HCT116 (cell line): ENCODE measurements around the gene GRID2. TPM values are rescaled to one million over a fixed set of nuclear protein-coding genes. Genes with fewer than 3 reads are reported as not detected.

Experiments used
- ATAC-seq: fragments of 200-7000 bp; cut with Tn5 transposase; 2 replicates; pipeline ENCODE4 v1.9.1; 2020; ENCODE audit warnings: mild to moderate bottlenecking, moderate library complexity
- BruUV-seq: library from RNA; stranded (reverse); fragments of 400-500 nt; replicated peaks from 2 replicates; lab custom pipeline; 2021; lab: Mats Ljungman, UMichigan
- CTCF ChIA-PET: fragments of 300-600 bp; sonication (Branson Sonifier 250); formaldehyde crosslinking; loops from one replicate; lab custom pipeline; 2021; ENCODE audit warnings: antibody characterized with exemption; lab: Charles Lee
- POLR2A ChIA-PET: fragments of 300-600, 350-600 bp; sonication (Branson Sonifier 250); formaldehyde crosslinking; loops from one replicate; lab custom pipeline; 2021; ENCODE audit warnings: antibody characterized with exemption; lab: Charles Lee
- RAD21 ChIA-PET, 2 experiments: fragments of 300-600 bp; sonication (Branson Sonifier 250); formaldehyde crosslinking; loops; one replicate each; lab custom pipeline; 2023; ENCODE audit warnings: low total read pairs in 2 of 2; ENCODE audit not compliant: uncharacterized antibody in 2 of 2, unreplicated experiment in 2 of 2, low non-redundant PET in 1 of 2; lab: Charles Lee
- DNase-seq: peaks from one replicate; pipeline ENCODE4 v3.0.0-alpha.2; 2010; ENCODE audit warnings: low read depth, low spot score
- H2AFZ ChIP-seq: fragments of 200-600 bp; shearing (Covaris generic), sonication (generic); 2 replicates; pipeline ENCODE4 v1.6.1; 2017; ENCODE audit warnings: low read depth, mixed run types, mixed read lengths, antibody characterized with exemption, low read length; ENCODE audit not compliant: poor library complexity, severe bottlenecking
- H3K27ac ChIP-seq: 2 replicates; pipeline ENCODE4 v1.5.1; 2012; ENCODE audit warnings: low read depth, low read length
- H3K27me3 ChIP-seq: fragments of 200-600 bp; sonication (generic); 2 replicates; pipeline ENCODE4 v1.6.1; 2016; ENCODE audit warnings: mixed run types, low read length, mixed read lengths; ENCODE audit not compliant: insufficient read depth
- H3K36me3 ChIP-seq, 2 experiments: fragments of 200-500 bp in 1 of 2; fragments of 200-600 bp in 1 of 2; sonication (Bioruptor generic) in 1 of 2; sonication (generic) in 1 of 2; 2 replicates each; pipeline versions ENCODE4 v1.5.1 to v1.6.1; 2014 to 2016; ENCODE audit warnings: low read length in 2 of 2, inconsistent platforms in 1 of 2, mixed read lengths in 1 of 2, mixed run types in 1 of 2; ENCODE audit not compliant: insufficient read depth in 2 of 2, control insufficient read depth in 1 of 2
- H3K4me1 ChIP-seq, 2 experiments: fragments of 200-600 bp in 1 of 2; sonication (generic) in 1 of 2; 2 replicates each; pipeline versions ENCODE4 v1.5.1 to v1.6.1; 2012 to 2017; ENCODE audit warnings: low read length in 2 of 2, inconsistent platforms in 1 of 2, mild to moderate bottlenecking in 1 of 2, mixed read lengths in 1 of 2, mixed run types in 1 of 2, moderate library complexity in 1 of 2; ENCODE audit not compliant: insufficient read depth in 2 of 2, control insufficient read depth in 1 of 2
- H3K4me2 ChIP-seq: fragments of 200-600 bp; sonication (generic); 2 replicates; pipeline ENCODE4 v1.6.1; 2017; ENCODE audit warnings: mixed run types, low read length, mixed read lengths
- H3K4me3 ChIP-seq, 2 experiments: fragments of 200-600 bp in 1 of 2; sonication (generic) in 1 of 2; replicated peaks in 1 of 2; 2 replicates each; pipeline ENCODE4 v1.5.1; 2011 to 2016; ENCODE audit warnings: low read length in 2 of 2, control low read depth in 1 of 2, low read depth in 1 of 2, mild to moderate bottlenecking in 1 of 2, mixed read lengths in 1 of 2, mixed run types in 1 of 2
- H3K79me2 ChIP-seq: fragments of 200-600 bp; sonication (generic); 2 replicates; pipeline ENCODE4 v1.6.1; 2017; ENCODE audit warnings: mild to moderate bottlenecking, mixed run types, low read length, moderate library complexity, mixed read lengths; ENCODE audit not compliant: insufficient read depth
- H3K9ac ChIP-seq: fragments of 200-600 bp; sonication (generic); 2 replicates; pipeline ENCODE4 v1.6.1; 2016; ENCODE audit warnings: low read length, mixed read lengths
- H3K9me2 ChIP-seq: fragments of 200-600 bp; sonication (generic), shearing (Covaris generic); 2 replicates; pipeline ENCODE4 v1.6.1; 2017; ENCODE audit warnings: mixed run types, mild to moderate bottlenecking, moderate library complexity; ENCODE audit not compliant: insufficient read depth
- H3K9me3 ChIP-seq, 2 experiments: fragments of 200-500 bp in 1 of 2; fragments of 200-600 bp in 1 of 2; sonication (Bioruptor generic) in 1 of 2; sonication (generic) in 1 of 2; 2 replicates each; pipeline ENCODE4 v1.6.1; 2014 to 2017; ENCODE audit warnings: low read length in 2 of 2, mixed read lengths in 2 of 2, inconsistent platforms in 1 of 2, low read depth in 1 of 2, mild to moderate bottlenecking in 1 of 2, mixed run types in 1 of 2, moderate library complexity in 1 of 2; ENCODE audit not compliant: control insufficient read depth in 1 of 2, insufficient read depth in 1 of 2
- H4K20me1 ChIP-seq: fragments of 200-600 bp; sonication (generic), shearing (Covaris generic); 2 replicates; pipeline ENCODE4 v1.6.1; 2017; ENCODE audit warnings: mixed run types, mild to moderate bottlenecking, moderate library complexity; ENCODE audit not compliant: insufficient read depth
- ATF3 ChIP-seq: IDR thresholded peaks from 2 replicates; pipeline ENCODE4 v1.6.1; 2012
- CBX3 ChIP-seq: IDR thresholded peaks from 2 replicates; pipeline ENCODE4 v1.6.1; 2012; ENCODE audit warnings: low read depth
- CTCF ChIP-seq, 3 experiments: fragments of 200-600 bp in 1 of 3; sonication (generic) in 1 of 3; IDR thresholded peaks in 2 of 3; conservative IDR thresholded peaks in 1 of 3; 2 replicates each; pipeline ENCODE4 v1.5.1; 2012 to 2017; ENCODE audit warnings: low read depth in 2 of 3, low read length in 2 of 3, antibody characterized with exemption in 1 of 3, borderline replicate concordance in 1 of 3, control low read depth in 1 of 3, mild to moderate bottlenecking in 1 of 3, mixed read lengths in 1 of 3, mixed run types in 1 of 3, moderate library complexity in 1 of 3; ENCODE audit not compliant: insufficient read depth in 1 of 3
- EGR1 ChIP-seq: IDR thresholded peaks from 2 replicates; pipeline ENCODE4 v1.6.1; 2012; ENCODE audit warnings: low read depth
- FOSL1 ChIP-seq: IDR thresholded peaks from 2 replicates; pipeline ENCODE4 v1.6.1; 2012; ENCODE audit warnings: low read depth
- JUND ChIP-seq: IDR thresholded peaks from 2 replicates; pipeline ENCODE4 v1.6.1; 2012
- POLR2A ChIP-seq: IDR thresholded peaks from 2 replicates; pipeline ENCODE4 v1.7.0; 2011; ENCODE audit warnings: borderline replicate concordance; ENCODE audit not compliant: insufficient read depth, insufficient read length; ENCODE audit errors: extremely low read depth
- RAD21 ChIP-seq: IDR thresholded peaks from 2 replicates; pipeline ENCODE4 v1.6.1; 2012; ENCODE audit warnings: low read depth, mild to moderate bottlenecking
- SP1 ChIP-seq: IDR thresholded peaks from 2 replicates; pipeline ENCODE4 v1.6.1; 2012; ENCODE audit warnings: low read depth
- YY1 ChIP-seq: IDR thresholded peaks from 2 replicates; pipeline ENCODE4 v1.6.1; 2011; ENCODE audit warnings: low read length, low read depth, moderate library complexity, mild to moderate bottlenecking; ENCODE audit not compliant: insufficient replicate concordance; ENCODE audit errors: extremely low read depth
- intact Hi-C: fragments of 100-400 bp; cut with micrococcal nuclease; formaldehyde crosslinking; loops from 2 replicates; pipeline ENCODE4 v1.10.0; 2022
- total RNA-seq: library from RNA; stranded (reverse); gene quantifications from one replicate; pipeline ENCODE4 v1.2.1, GENCODE V29; 2021; ENCODE audit not compliant: unreplicated experiment

GRID2 gene
- total RNA-seq, 1 experiment from 2014 or later = not detected

- TF ChIP-seq FOSL1 (no peak), SP1 (no peak)
These were observed 913.7 kb downstream of the GRID2 start (continued) for GRCh38 chr4:93217431-93217830.

- ChIA-PET CTCF (no interaction called here), POLR2A (no interaction called here), RAD21 (no interaction called here)
- no peak overlapping the region for H2AFZ ChIP-seq
- H3K9me3 ChIP-seq = no peaks in the 10 kb centered on the region
- no peaks in the 10 kb centered on the region for H4K20me1 ChIP-seq
- intact Hi-C loops = no loop called here
- BruUV-seq = no TSS peak
- no peaks in the 10 kb centered on the region for H3K9me2 ChIP-seq
- H3K27me3 ChIP-seq = no peaks in the 10 kb centered on the region
- H3K79me2 ChIP-seq = no peaks in the 10 kb centered on the region
- no peak overlapping the region for H3K9ac ChIP-seq
- H3K36me3 ChIP-seq = no peaks in the 10 kb centered on the region
- no peak for ATAC-seq
- no peak overlapping the region for H3K4me3 ChIP-seq
- H3K4me2 ChIP-seq = no peak overlapping the region
- H3K27ac ChIP-seq = no peak overlapping the region
- no peak for TF ChIP-seq RAD21
- TF ChIP-seq ATF3 = no peak
- TF ChIP-seq YY1 = no peak
- TF ChIP-seq POLR2A = no peak
- TF ChIP-seq JUND = no peak
- no peak for TF ChIP-seq CBX3
- no peak for TF ChIP-seq EGR1
- TF ChIP-seq SP1 = no peak
- no peak for TF ChIP-seq CTCF (IDR thresholded peaks at IDR 0.05 in 2 of 3, conservative IDR thresholded peaks at IDR 0.05 in 1 of 3; ENCODE audit: borderline replicate concordance in 1 of 3, insufficient read depth in 1 of 3, low read depth in 2 of 3, low read length in 2 of 3)
- H3K4me1 ChIP-seq = no peaks in the 10 kb centered on the region
- no peak for DNase-seq
These were observed 918.0 kb downstream of the GRID2 start for GRCh38 chr4:93221771-93222170.
